Measurements from ENCODE around the gene USP15. TPM values are rescaled to one million over a fixed set of nuclear protein-coding genes. Genes with fewer than 3 reads are reported as not detected.
"Not testable (repeated sequence)": the region's sequence is repeated elsewhere in the genome, so short reads cannot be mapped to it uniquely, and the experiment has no call there.

USP15 gene
- total RNA-seq, 1 experiment from 2014 or later: 52.6 TPM

- DNase-seq (ENCODE audit: extremely low read depth, low read depth): no peak
Measured at GRCh38 chr12:62434494-62435302, 174.5 kb downstream of the USP15 start.

- DNase-seq (ENCODE audit: extremely low read depth, low read depth): peak; percentile 46
Measured at GRCh38 chr12:62435303-62436163, 175.3 kb downstream of the USP15 start.

- DNase-seq (ENCODE audit: extremely low read depth, low read depth): no peak
Measured at GRCh38 chr12:62436164-62436503, 175.9 kb downstream of the USP15 start.

GRCh38 chr12:62438098-62438692 lies 178.0 kb downstream of the USP15 start:
- DNase-seq (ENCODE audit: extremely low read depth, low read depth): peak; percentile 56

- no peak for DNase-seq (ENCODE audit: extremely low read depth, low read depth)
Measured at GRCh38 chr12:62446754-62447452, 186.7 kb downstream of the USP15 start.

GRCh38 chr12:62448436-62448835 lies 188.2 kb downstream of the USP15 start:
- no peak for DNase-seq (ENCODE audit: extremely low read depth, low read depth)

GRCh38 chr12:62455429-62455828 lies 195.2 kb downstream of the USP15 start:
- DNase-seq (ENCODE audit: extremely low read depth, low read depth): not testable (repeated sequence)

- DNase-seq (ENCODE audit: extremely low read depth, low read depth): no peak
Measured at GRCh38 chr12:62458626-62459025, 198.4 kb downstream of the USP15 start.

GRCh38 chr12:62459976-62460375 lies 199.8 kb downstream of the USP15 start:
- no peak for DNase-seq (ENCODE audit: extremely low read depth, low read depth)

- DNase-seq (ENCODE audit: extremely low read depth, low read depth): not testable (repeated sequence)
Measured at GRCh38 chr12:62461171-62461837, 201.1 kb downstream of the USP15 start.

- not testable (repeated sequence) for DNase-seq (ENCODE audit: extremely low read depth, low read depth)
Measured at GRCh38 chr12:62463252-62463651, 203.0 kb downstream of the USP15 start.

Small RNA genes lying within 50 kb of the gene (small RNA-seq; reads per million reads assigned to genes)
- gene RF00017: 0 reads per million in 2 experiments
- gene RNU6-595P: 0 reads per million in 2 experiments

Other genes with a start within 250 kb of the USP15 start
- gene MON2, start 206.4 kb downstream of the USP15 start, total RNA-seq (2014; rRNA removed; shearing (Covaris generic)): 18.2 and 22.4 TPM in 2 replicates

All from NCI-H460 (cell line).